ENCODE measurements around the gene TCAF2.
"Not testable (repeated sequence)": the region's sequence is repeated elsewhere in the genome, so short reads cannot be mapped to it uniquely, and the experiment has no call there.

TCAF2 gene

DNA sequence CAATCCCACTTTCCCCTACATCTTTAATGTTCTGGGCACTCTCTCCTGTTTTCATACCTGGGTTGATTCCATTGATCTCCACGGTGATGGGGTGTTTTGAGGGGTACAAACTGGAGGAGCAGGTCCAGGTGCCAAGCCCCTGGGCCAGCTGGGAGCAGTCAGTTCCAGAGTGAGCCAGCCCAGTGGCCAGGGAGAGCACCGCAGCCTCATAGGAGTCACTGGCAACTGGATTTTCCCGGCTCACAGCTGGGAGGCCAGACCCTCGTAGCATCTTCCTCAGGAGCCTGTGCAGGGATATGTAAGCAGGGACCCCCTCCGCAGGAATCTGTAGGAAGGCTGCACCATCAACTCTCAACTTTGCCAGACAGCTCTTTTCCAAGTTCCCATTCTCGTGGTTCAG lies 25.8 kb downstream of the TCAF2 start:
- H3K4me3 ChIP-seq (ENCODE audit: low read length); DNase-seq (ENCODE audit: low read depth): not testable (repeated sequence)

DNA sequence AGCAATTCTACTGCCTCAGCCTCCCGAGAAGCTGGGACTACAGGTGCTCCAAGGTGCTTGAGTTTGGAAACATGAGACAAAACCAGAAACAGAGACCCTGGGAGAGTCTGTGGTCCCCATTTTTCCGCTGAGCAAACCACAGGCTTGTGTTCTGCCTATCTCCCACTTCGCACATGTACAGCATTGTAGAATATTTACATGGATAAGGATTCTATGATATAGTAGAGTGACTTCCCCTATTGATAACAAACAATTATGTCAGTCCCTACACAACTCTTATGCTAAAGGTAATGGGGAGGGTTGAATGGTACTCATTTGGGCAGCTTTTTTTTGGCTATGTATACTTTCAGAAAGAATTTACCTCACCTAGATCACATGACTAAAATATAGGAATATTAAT lies 29.1 kb downstream of the TCAF2 start:
- DNase-seq (ENCODE audit: low read depth); H3K4me3 ChIP-seq (ENCODE audit: low read length): not testable (repeated sequence)

DNA sequence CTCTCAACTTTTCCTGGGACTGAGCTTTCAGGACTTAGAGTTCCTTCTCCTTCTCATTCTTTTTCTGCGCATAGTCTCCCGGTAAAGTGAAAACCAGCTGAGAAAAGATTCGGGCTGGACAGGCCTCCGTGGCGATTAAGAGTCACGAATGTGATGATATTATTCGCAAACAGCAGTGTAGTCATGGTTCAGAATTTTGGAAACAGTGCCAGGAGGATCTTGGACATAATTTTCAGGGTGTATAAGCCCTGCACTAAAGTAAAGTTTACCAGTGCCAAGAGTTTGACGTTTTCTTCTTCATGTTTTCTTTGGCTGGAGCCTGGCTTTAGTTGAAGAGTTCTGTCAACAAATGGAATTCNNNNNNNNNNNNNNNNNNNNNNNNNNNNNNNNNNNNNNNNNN lies 29.7 kb downstream of the TCAF2 start:
- DNase-seq (ENCODE audit: low read depth), result not testable (repeated sequence)

More for the DNA sequence above, 29.7 kb downstream of the TCAF2 start:
- H3K4me3 ChIP-seq (ENCODE audit: low read length), result not testable (repeated sequence)
